SK-N-SH (cell line): Measurements from ENCODE around the gene PRDM5. TPM values are rescaled to one million over a fixed set of nuclear protein-coding genes. Genes with fewer than 3 reads are reported as not detected.
A peak's percentile ranks its signal among the peaks of the same experiment; 100 is the strongest.

ENCODE experiments used
- CTCF ChIA-PET: fragments of 300-600, 350-600 bp; formaldehyde crosslinking; extraction: SDS; loops from one replicate; lab custom pipeline; 2021; lab: Yijun Ruan, JAX
- POLR2A ChIA-PET: fragments of 350-600 bp; sonication (Branson Sonifier 250); formaldehyde crosslinking; extraction: SDS; loops from one replicate; lab custom pipeline; 2020; ENCODE audit warnings: antibody characterized with exemption, inconsistent platforms; lab: Yijun Ruan, JAX
- DNase-seq: peaks from one replicate; pipeline ENCODE4 v3.0.0; 2012
- H2AFZ ChIP-seq: fragments of 200-600 bp; sonication (generic); 2 replicates; pipeline ENCODE4 v1.8.1; 2016; ENCODE audit warnings: antibody characterized with exemption, mild to moderate bottlenecking, low read depth
- H3F3A ChIP-seq: fragments of 200-600 bp; sonication (generic); replicated peaks from 2 replicates; pipeline ENCODE3; 2016; ENCODE audit warnings: antibody characterized with exemption, mild to moderate bottlenecking; ENCODE audit not compliant: insufficient read depth
- H3K27ac ChIP-seq, 2 experiments: fragments of 200-500 bp in 1 of 2; fragments of 200-600 bp in 1 of 2; sonication (Bioruptor generic) in 1 of 2; sonication (generic), shearing (Covaris generic) in 1 of 2; 2 replicates each; pipeline versions ENCODE4 v1.5.1 to v1.6.1; 2014 to 2016; ENCODE audit warnings: low read depth in 2 of 2, inconsistent platforms in 1 of 2, low read length in 1 of 2, mild to moderate bottlenecking in 1 of 2, mixed read lengths in 1 of 2
- H3K27me3 ChIP-seq: fragments of 200-600 bp; sonication (generic), shearing (Covaris generic); 2 replicates; pipeline ENCODE4 v1.6.1; 2016; ENCODE audit warnings: mixed run types; ENCODE audit not compliant: insufficient read depth
- H3K36me3 ChIP-seq, 2 experiments: fragments of 200-500 bp in 1 of 2; fragments of 200-600 bp in 1 of 2; sonication (Bioruptor generic) in 1 of 2; sonication (generic) in 1 of 2; replicated peaks in 1 of 2; 2 replicates each; pipeline versions ENCODE3 to v1.5.1; 2014 to 2016; ENCODE audit warnings: low read length in 1 of 2, mild to moderate bottlenecking in 1 of 2; ENCODE audit not compliant: insufficient read depth in 2 of 2, control insufficient read depth in 1 of 2
- H3K4me1 ChIP-seq, 2 experiments: fragments of 200-500 bp in 1 of 2; fragments of 200-600 bp in 1 of 2; sonication (Bioruptor generic) in 1 of 2; sonication (generic), shearing (Covaris generic) in 1 of 2; 2 replicates each; pipeline versions ENCODE4 v1.5.1 to v1.6.1; 2014 to 2016; ENCODE audit warnings: low read depth in 1 of 2, low read length in 1 of 2, mixed run types in 1 of 2; ENCODE audit not compliant: insufficient read depth in 2 of 2, control insufficient read depth in 1 of 2
- H3K4me2 ChIP-seq: fragments of 200-600 bp; sonication (generic), shearing (Covaris generic); 2 replicates; pipeline ENCODE4 v1.6.1; 2017; ENCODE audit warnings: mixed run types
- H3K4me3 ChIP-seq, 2 experiments: fragments of 200-500 bp in 1 of 2; fragments of 200-600 bp in 1 of 2; sonication (Bioruptor generic) in 1 of 2; sonication (generic), shearing (Covaris generic) in 1 of 2; 2 replicates each; pipeline versions ENCODE4 v1.5.1 to v1.8.1; 2014 to 2016; ENCODE audit warnings: low read depth in 2 of 2, inconsistent platforms in 1 of 2, low read length in 1 of 2, mild to moderate bottlenecking in 1 of 2, mixed read lengths in 1 of 2, moderate library complexity in 1 of 2
- H3K79me2 ChIP-seq: fragments of 200-600 bp; sonication (generic); 2 replicates; pipeline ENCODE4 v1.8.1; 2017; ENCODE audit warnings: mild to moderate bottlenecking; ENCODE audit not compliant: insufficient read depth
- H3K9ac ChIP-seq: fragments of 200-600 bp; sonication (generic); 2 replicates; pipeline ENCODE4 v1.6.1; 2017; ENCODE audit warnings: mixed run types
- H3K9me2 ChIP-seq: fragments of 200-600 bp; sonication (generic); 2 replicates; pipeline ENCODE4 v1.6.1; 2017; ENCODE audit warnings: mixed run types
- H3K9me3 ChIP-seq: fragments of 200-600 bp; sonication (generic); 2 replicates; pipeline ENCODE4 v1.6.1; 2017; ENCODE audit warnings: mixed run types, mild to moderate bottlenecking, moderate library complexity
- H4K20me1 ChIP-seq: fragments of 200-600 bp; sonication (generic); 2 replicates; pipeline ENCODE4 v1.6.1; 2017; ENCODE audit warnings: mild to moderate bottlenecking, mixed run types; ENCODE audit not compliant: insufficient read depth
- CHD2 ChIP-seq: fragments of 150-350 bp; IDR thresholded peaks from 2 replicates; pipeline ENCODE4 v1.6.1; 2018; ENCODE audit warnings: low read length; ENCODE audit not compliant: partially characterized antibody
- EP300 ChIP-seq, 2 experiments: IDR thresholded peaks; 2 replicates each; pipeline versions ENCODE4 v1.4.0 to v1.6.1; 2012; ENCODE audit warnings: borderline replicate concordance in 1 of 2, low read depth in 1 of 2, low read length in 1 of 2
- FOXJ3 ChIP-seq: sonication (generic); formaldehyde crosslinking; IDR thresholded peaks from 2 replicates; pipeline ENCODE4 v1.5.1; 2020; ENCODE audit warnings: mild to moderate bottlenecking, missing genetic modification reagents
- GABPA ChIP-seq: IDR thresholded peaks from 2 replicates; pipeline ENCODE4 v1.4.0; 2012; ENCODE audit warnings: low read depth, mild to moderate bottlenecking
- GATA2 ChIP-seq: sonication (generic); formaldehyde crosslinking; IDR thresholded peaks from 2 replicates; pipeline ENCODE4 v1.5.0; 2020; ENCODE audit warnings: mild to moderate bottlenecking, missing genetic modification reagents
- JUND ChIP-seq: IDR thresholded peaks from 2 replicates; pipeline ENCODE4 v1.4.0; 2012
- MEF2A ChIP-seq: IDR thresholded peaks from 2 replicates; pipeline ENCODE4 v1.4.0; 2012; ENCODE audit warnings: low read depth, borderline replicate concordance
- MXI1 ChIP-seq: IDR thresholded peaks from 2 replicates; pipeline ENCODE4 v1.6.1; 2012; ENCODE audit warnings: mild to moderate bottlenecking, low read depth, low read length, improper control_type of control experiment
- NRF1 ChIP-seq: IDR thresholded peaks from 2 replicates; pipeline ENCODE4 v1.6.1; 2012; ENCODE audit warnings: low read depth, mild to moderate bottlenecking, low read length
- RCOR1 ChIP-seq: fragments of 150-350 bp; IDR thresholded peaks from 2 replicates; pipeline ENCODE4 v1.6.1; 2017; ENCODE audit warnings: antibody characterized with exemption, low read length
- RFX5 ChIP-seq: IDR thresholded peaks from 2 replicates; pipeline ENCODE4 v1.6.1; 2012; ENCODE audit warnings: mild to moderate bottlenecking, improper control_type of control experiment, low read length
- RXRA ChIP-seq: IDR thresholded peaks from 2 replicates; pipeline ENCODE4 v1.4.0; 2012; ENCODE audit warnings: low read depth, mild to moderate bottlenecking, borderline replicate concordance
- SIN3A ChIP-seq: IDR thresholded peaks from 2 replicates; pipeline ENCODE4 v1.6.1; 2012; ENCODE audit warnings: low read depth, mild to moderate bottlenecking, low read length, moderate library complexity, borderline replicate concordance
- TAF1 ChIP-seq: IDR thresholded peaks from 2 replicates; pipeline ENCODE4 v1.6.1; 2012; ENCODE audit warnings: low read depth, mild to moderate bottlenecking, low read length, moderate library complexity, borderline replicate concordance
- TEAD4 ChIP-seq: IDR thresholded peaks from 2 replicates; pipeline ENCODE4 v1.4.0; 2012; ENCODE audit warnings: mild to moderate bottlenecking, borderline replicate concordance; ENCODE audit not compliant: insufficient read depth
- ZBTB33 ChIP-seq: IDR thresholded peaks from 2 replicates; pipeline ENCODE4 v1.4.0; 2012; ENCODE audit warnings: low read depth, borderline replicate concordance
- WGBS: methylation state at CpG from one replicate; pipeline ENCODE4 v1.1.6; 2017; ENCODE audit warnings: low lambda C conversion rate; 5-methylcytosine and 5-hydroxymethylcytosine counted together
- polyA plus RNA-seq, 3 experiments: library from polyadenylated mRNA; depleted of rRNA; stranded (reverse); fragments of >200 nt; gene quantifications; 2 replicates each; pipeline ENCODE4 v1.2.3, GENCODE V29; 2012
- TF ChIP-seq, protein P1 (sequence below): fragments of 200-600 bp; sonication (generic); IDR thresholded peaks from 2 replicates; pipeline ENCODE4 v1.6.1; 2017; ENCODE audit warnings: antibody characterized with exemption, mild to moderate bottlenecking, moderate library complexity
- TF ChIP-seq, protein P2 (sequence below): IDR thresholded peaks from 2 replicates; pipeline ENCODE4 v1.4.0; 2012; ENCODE audit warnings: low read depth

Gene PRDM5
- polyA plus RNA-seq, 1 of the 3 experiments (the other 2 are of a cell fraction): 3.8 TPM

- Histone ChIP-seq H3F3A (peaks cover 22% of the 10 kb centered on the region), H3K79me2 (no peaks in the 10 kb centered on the region; the same call in 1 of the 2 replicates), H3K9me3 (no peaks in the 10 kb centered on the region), H4K20me1 (no peaks in the 10 kb centered on the region), H3K9ac (peak overlapping the region; percentile 67), H3K27me3 (no peaks in the 10 kb centered on the region), H3K9me2 (no peaks in the 10 kb centered on the region), H3K36me3 (no peaks in the 10 kb centered on the region), H3K4me2 (peak overlapping the region; percentile 72), H3K4me3 (peak overlapping the region; percentile 75 to 83), H3K4me1 (peaks cover 0 to 19% of the 10 kb centered on the region in 2 experiments; a peak in 2 of 4 replicates), H3K27ac (peak overlapping the region; percentile 61 to 93; a peak in 3 of 4 replicates), H2AFZ (peak overlapping the region; percentile 93)
- WGBS: 78% methylated on average over 12 of the region's 12 CpGs
- POLR2A ChIA-PET: no interaction called here
- no peak for DNase-seq
- CTCF ChIA-PET: interaction anchor here (0.7 to 1.0 kb wide), 4 partner anchors 79 to 205 kb away, joined by 3 to 4 read pairs (median 4); no protein-coding TSS in a partner anchor
- TF ChIP-seq RCOR1 (no peak), GATA2 (CRISPR knock-in tag) (no peak), ZBTB33 (no peak), TAF1 (no peak), MXI1 (no peak), SIN3A (no peak), FOXJ3 (CRISPR knock-in tag) (no peak), GABPA (no peak), JUND (no peak), RFX5 (no peak), EP300 (IDR thresholded peaks at IDR 0.05; ENCODE audit: borderline replicate concordance in 1 of 2, low read depth in 1 of 2, low read length in 1 of 2) (no peak), CHD2 (no peak), RXRA (no peak), TEAD4 (no peak), MEF2A (no peak), NRF1 (no peak)
- TF ChIP-seq, protein P1, sequence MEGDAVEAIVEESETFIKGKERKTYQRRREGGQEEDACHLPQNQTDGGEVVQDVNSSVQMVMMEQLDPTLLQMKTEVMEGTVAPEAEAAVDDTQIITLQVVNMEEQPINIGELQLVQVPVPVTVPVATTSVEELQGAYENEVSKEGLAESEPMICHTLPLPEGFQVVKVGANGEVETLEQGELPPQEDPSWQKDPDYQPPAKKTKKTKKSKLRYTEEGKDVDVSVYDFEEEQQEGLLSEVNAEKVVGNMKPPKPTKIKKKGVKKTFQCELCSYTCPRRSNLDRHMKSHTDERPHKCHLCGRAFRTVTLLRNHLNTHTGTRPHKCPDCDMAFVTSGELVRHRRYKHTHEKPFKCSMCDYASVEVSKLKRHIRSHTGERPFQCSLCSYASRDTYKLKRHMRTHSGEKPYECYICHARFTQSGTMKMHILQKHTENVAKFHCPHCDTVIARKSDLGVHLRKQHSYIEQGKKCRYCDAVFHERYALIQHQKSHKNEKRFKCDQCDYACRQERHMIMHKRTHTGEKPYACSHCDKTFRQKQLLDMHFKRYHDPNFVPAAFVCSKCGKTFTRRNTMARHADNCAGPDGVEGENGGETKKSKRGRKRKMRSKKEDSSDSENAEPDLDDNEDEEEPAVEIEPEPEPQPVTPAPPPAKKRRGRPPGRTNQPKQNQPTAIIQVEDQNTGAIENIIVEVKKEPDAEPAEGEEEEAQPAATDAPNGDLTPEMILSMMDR: no peak
- TF ChIP-seq, protein P2, sequence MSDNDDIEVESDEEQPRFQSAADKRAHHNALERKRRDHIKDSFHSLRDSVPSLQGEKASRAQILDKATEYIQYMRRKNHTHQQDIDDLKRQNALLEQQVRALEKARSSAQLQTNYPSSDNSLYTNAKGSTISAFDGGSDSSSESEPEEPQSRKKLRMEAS: no peak
Measured at GRCh38 chr4:120923207-120923522, 639 bp upstream of the PRDM5 start.
